Measurements from ENCODE around the gene UQCC2.
A peak's percentile ranks its signal among the peaks of the same experiment; 100 is the strongest.

The UQCC2 gene

DNA sequence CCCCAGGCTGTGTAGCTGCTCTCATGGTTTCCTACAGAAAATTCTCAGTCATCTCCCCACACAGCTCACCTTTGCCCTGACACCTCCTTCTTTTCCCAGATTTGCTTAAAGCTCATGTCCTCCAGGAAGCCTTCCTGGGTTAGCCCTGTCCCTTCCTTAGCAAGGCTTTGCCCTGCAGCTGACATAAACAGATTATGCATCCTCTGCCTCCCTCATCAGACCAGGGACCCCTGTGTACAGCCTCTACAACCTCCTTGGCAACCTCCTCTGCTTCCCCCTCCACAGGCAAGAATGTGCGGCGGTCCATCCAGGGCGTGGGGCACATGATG lies 39.8 kb downstream of the UQCC2 start:
- DNase-seq, result no peak

GRCh38 chr6:33670971-33671743 lies 40.3 kb downstream of the UQCC2 start:
- DNase-seq, result no peak

GRCh38 chr6:33670086-33670660 lies 41.3 kb downstream of the UQCC2 start:
- no peak for DNase-seq

DNA sequence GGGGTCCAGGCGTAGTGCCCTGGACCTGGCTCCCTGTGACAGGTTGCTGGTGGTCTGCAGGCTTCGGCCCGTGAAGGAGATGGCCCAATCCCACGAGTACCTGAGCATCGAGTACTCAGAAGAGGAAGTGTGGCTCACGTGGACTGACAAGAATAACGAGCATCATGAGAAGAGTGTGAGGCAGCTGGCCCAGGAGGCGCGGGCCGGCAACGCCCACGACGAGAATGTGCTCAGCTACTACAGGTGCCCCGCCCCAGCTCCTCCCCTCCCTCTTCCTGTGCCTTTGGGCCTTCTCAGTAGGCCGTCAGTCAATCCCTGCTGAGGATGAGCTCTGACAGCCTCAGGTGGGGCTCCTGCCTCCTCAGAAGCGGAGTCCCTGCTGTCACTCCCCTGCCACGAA lies 42.6 kb downstream of the UQCC2 start:
- peak in 4 of 5 donors; percentile 41 to 85 (median 60) for DNase-seq

- no peak for DNase-seq
These were observed 43.2 kb downstream of the UQCC2 start for GRCh38 chr6:33668328-33668727.

GRCh38 chr6:33667776-33668175 lies 43.7 kb downstream of the UQCC2 start:
- no peak for DNase-seq

GRCh38 chr6:33667072-33667471 lies 44.4 kb downstream of the UQCC2 start:
- DNase-seq, result no peak

GRCh38 chr6:33665957-33666356 lies 45.5 kb downstream of the UQCC2 start:
- no peak for DNase-seq

DNA sequence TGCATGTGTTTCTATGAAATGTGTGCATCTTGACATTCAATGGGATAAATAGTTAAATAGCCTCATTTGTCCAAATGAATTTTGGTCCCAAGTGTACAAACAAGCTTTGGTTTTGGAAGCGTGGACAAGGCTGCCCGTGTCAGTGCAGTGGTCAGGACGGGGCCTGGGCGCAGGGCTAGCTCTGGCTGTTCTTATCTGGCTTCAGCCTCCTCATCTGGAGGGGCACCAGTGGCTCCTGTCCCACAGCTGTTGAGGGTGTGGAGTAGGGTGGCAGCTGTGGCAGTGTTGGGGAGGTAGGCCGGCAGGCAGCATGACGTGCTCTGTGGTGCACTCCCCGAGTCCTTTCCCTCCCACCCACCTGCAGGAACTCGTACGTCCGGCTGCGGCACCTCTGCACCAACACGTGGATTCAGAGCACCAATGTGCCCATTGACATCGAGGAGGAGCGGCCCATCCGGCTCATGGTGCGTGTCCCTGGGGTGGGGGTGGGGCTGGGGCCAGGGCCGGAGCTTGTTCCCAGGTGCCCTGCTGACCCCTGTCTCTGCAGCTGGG lies 46.9 kb downstream of the UQCC2 start:
- no peak for DNase-seq

GRCh38 chr6:33663727-33664449 lies 47.6 kb downstream of the UQCC2 start:
- no peak for DNase-seq

GRCh38 chr6:33663028-33663427 lies 48.5 kb downstream of the UQCC2 start:
- no peak for DNase-seq

GRCh38 chr6:33662318-33662717 lies 49.2 kb downstream of the UQCC2 start:
- DNase-seq, result no peak

DNA sequence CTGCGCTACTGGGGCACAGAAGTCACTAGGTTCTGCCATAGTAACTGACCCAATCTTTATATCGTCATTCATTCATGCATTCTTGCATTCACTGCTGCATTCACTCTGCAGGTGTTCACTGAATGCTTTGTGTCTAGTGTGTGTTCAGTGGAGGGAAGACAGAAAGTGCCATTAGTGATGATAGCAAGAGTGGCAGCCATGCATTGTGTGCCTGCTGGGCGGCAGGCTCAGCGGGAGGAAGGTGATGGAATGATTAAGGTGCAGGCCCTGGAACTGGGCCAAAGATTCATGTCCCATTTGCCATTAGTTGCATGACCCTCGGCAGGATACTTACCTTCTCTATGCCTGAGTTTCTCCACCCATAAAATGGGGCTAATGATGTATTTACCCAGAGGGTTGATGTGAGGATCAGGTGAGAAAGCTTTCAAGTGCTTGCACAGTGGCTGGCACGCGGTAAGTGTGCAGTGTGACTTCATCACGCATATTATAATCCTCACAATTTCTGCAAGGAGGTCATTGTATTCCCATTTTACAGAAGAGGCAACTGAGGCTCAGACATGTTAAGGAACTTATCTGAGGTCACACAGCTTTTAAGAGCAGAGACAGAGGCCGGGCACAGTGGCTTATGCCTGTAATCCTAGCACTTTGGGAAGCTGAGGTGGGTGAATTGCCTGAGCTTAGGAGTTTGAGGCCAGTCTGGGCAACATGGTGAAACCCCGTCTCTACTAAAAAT lies 50.2 kb downstream of the UQCC2 start:
- no peak for DNase-seq

GRCh38 chr6:33659986-33660385 lies 51.5 kb downstream of the UQCC2 start:
- no peak for DNase-seq

DNA sequence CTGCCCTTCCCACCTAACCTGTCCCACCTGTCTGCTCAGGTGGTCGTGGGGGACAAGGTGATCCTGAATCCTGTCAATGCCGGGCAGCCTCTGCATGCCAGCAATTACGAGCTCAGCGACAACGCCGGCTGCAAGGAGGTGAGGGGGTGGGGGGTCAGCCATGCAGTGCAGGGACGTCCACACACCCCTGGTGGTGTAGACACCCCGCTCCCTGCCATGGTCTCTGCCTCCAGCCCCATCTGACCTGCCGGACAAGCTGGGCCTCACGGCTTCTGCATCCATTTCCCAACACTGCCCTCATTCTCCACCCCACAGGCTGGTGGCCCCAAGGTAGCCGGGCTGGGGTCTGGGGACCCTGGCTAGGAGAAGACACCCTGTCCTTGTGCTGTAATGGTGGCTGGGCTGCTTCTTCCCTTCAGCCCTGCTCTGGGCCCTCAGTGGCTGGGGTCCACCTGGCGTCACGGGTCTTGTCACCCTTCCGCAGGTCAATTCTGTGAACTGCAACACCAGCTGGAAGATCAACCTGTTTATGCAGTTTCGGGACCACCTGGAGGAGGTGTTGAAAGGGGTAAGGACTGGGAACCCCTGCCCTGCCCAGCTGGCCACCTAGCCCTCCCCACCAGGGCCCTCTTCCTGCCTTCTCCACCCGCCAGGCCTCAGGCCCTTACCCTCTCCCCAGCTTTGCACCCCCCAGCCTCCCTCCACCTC lies 52.4 kb downstream of the UQCC2 start:
- DNase-seq, result no peak

DNA sequence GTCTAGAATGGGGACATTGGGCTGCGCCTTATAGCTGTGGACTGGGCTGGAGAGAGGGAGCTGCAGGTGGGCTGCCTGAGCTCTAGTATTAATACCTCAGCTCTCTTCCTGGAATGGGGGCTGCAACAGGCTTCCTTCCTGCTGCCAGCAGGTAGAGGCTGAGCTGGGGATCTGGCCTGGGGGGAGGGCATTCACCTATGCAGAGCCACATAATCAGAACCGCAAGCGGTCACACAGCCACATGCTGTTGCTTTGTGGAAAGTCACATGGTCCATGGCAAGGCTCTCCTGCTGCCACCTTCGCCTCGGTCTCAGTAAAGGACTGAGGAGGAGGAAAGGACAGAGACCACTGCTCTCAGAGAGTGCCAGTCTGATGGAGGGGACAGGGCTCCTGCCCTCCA lies 54.7 kb downstream of the UQCC2 start:
- DNase-seq, result no peak

DNA sequence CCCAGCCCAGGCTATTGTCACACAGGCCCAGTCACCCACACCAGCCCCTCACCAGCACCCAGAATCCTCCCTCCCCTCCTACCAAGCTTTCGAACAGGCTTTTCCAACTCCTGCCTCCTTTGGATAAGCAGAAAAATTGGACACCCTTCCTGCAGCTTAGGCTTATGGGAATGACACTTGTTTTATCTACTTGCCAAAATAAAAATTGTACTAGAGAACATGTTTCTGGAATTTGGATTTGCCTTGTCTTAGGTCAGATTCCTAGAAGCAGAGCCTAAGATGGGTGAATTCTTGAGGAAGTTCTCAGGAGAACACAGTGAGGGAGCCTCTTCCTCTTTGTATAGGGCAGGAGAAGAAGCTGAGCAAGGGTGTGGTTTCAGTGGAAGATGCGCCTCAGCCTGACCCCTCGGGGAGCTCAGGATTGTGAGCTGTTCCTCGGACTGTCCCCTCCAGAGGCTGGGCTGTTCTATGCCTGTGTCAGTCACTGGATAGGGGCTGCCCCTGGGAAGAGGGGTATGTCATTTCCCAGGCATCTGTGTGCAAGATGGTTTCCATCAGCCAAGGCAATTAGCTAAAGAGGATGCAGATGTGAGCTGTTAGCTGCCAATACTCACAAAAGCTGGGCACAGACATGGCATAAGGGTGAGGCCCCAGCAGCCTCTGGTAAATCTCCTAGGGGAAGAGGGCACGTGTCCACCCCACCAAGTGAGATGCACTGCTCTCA lies 56.5 kb downstream of the UQCC2 start:
- no peak for DNase-seq

- DNase-seq, result no peak
These were observed 59.5 kb downstream of the UQCC2 start for GRCh38 chr6:33652002-33652401.

- DNase-seq, result no peak
These were observed 60.1 kb downstream of the UQCC2 start for GRCh38 chr6:33651403-33651802.
